ENCODE measurements around the gene HIP1R. TPM values are rescaled to one million over a fixed set of nuclear protein-coding genes. Genes with fewer than 3 reads are reported as not detected.

Gene HIP1R
- total and polyA plus RNA-seq, 2 of the 13 experiments (the other 11 are each of a cell fraction or from before 2014, with no cell fraction given): 18.4 to 25.5 TPM

DNA sequence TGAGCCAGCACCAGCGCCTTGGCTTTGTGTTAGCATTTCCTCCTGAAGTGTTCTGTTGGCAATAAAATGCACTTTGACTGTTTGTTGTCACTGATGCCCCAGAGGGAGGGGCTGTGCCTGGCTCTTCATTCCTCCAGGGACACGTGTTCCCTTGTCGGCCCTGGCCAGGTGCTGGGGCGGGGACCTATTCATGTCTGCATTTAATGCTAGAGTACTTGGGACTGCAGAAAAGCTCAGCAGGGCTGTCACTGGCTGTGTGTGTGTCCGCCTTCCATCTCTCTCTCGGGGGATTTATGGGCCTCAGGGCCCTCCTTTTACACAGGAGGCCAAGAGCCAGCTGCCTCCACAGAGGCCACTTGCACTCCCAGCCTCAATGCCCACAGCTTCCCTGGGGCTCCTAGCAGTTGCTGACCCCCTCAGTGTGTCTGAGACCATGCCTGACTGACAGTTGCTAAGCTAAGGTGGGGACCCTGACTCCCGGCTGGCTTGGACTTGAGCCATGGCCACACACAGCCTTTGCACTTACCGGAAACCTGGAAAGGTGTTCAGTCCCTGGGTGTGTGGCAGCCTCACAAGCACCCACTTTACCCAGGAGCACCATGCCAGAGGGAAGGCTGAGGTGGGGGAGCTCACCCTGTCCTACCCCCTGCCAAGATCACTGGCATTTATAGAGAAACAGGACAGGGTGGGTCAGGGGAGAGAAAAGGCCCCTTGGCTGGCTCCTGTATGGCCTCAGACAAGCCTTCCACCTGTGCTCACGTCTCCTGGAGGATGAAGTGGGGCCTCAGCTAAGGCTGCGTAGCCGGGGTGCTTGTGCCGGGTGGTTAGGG lies 27.8 kb downstream of the HIP1R start (continued):
- no peak for TF ChIP-seq ZSCAN31 (CRISPR knock-in tag; IDR thresholded peaks at IDR 0.05; ENCODE audit: low read depth)
- TF ChIP-seq MLLT10 (CRISPR knock-in tag; IDR thresholded peaks at IDR 0.05): no peak
- TF ChIP-seq JUN (CRISPR knock-in tag; IDR thresholded peaks at IDR 0.05): no peak
- TF ChIP-seq, protein P1, sequence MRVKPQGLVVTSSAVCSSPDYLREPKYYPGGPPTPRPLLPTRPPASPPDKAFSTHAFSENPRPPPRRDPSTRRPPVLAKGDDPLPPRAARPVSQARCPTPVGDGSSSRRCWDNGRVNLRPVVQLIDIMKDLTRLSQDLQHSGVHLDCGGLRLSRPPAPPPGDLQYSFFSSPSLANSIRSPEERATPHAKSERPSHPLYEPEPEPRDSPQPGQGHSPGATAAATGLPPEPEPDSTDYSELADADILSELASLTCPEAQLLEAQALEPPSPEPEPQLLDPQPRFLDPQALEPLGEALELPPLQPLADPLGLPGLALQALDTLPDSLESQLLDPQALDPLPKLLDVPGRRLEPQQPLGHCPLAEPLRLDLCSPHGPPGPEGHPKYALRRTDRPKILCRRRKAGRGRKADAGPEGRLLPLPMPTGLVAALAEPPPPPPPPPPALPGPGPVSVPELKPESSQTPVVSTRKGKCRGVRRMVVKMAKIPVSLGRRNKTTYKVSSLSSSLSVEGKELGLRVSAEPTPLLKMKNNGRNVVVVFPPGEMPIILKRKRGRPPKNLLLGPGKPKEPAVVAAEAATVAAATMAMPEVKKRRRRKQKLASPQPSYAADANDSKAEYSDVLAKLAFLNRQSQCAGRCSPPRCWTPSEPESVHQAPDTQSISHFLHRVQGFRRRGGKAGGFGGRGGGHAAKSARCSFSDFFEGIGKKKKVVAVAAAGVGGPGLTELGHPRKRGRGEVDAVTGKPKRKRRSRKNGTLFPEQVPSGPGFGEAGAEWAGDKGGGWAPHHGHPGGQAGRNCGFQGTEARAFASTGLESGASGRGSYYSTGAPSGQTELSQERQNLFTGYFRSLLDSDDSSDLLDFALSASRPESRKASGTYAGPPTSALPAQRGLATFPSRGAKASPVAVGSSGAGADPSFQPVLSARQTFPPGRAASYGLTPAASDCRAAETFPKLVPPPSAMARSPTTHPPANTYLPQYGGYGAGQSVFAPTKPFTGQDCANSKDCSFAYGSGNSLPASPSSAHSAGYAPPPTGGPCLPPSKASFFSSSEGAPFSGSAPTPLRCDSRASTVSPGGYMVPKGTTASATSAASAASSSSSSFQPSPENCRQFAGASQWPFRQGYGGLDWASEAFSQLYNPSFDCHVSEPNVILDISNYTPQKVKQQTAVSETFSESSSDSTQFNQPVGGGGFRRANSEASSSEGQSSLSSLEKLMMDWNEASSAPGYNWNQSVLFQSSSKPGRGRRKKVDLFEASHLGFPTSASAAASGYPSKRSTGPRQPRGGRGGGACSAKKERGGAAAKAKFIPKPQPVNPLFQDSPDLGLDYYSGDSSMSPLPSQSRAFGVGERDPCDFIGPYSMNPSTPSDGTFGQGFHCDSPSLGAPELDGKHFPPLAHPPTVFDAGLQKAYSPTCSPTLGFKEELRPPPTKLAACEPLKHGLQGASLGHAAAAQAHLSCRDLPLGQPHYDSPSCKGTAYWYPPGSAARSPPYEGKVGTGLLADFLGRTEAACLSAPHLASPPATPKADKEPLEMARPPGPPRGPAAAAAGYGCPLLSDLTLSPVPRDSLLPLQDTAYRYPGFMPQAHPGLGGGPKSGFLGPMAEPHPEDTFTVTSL (CRISPR knock-in tag; IDR thresholded peaks at IDR 0.05; ENCODE audit: borderline replicate concordance): no peak
- no peak for TF ChIP-seq ZNF224 (CRISPR knock-in tag; IDR thresholded peaks at IDR 0.05)
- TF ChIP-seq ZBTB39 (CRISPR knock-in tag; IDR thresholded peaks at IDR 0.05): peak; percentile 66; the same call in 1 of the 2 replicates
- 0 out of 2 replicates have a peak, but pooled peaks have one; percentile 38 for TF ChIP-seq ZC3H13 (CRISPR knock-in tag; IDR thresholded peaks at IDR 0.05)
- TF ChIP-seq ETV6 (CRISPR knock-in tag; conservative IDR thresholded peaks at IDR 0.05): no peak
- no peak for TF ChIP-seq GPBP1L1 (CRISPR knock-in tag; IDR thresholded peaks at IDR 0.05)
- TF ChIP-seq KLF11 (CRISPR knock-in tag; IDR thresholded peaks at IDR 0.05): no peak
- TF ChIP-seq ZFP62 (CRISPR knock-in tag; IDR thresholded peaks at IDR 0.05): no peak

Measured in HepG2 (cell line).